H1 (cell line): ENCODE measurements around the gene EGFL6. TPM values are rescaled to one million over a fixed set of nuclear protein-coding genes. Genes with fewer than 3 reads are reported as not detected.

Experiments used
- CTCF ChIA-PET: fragments of 300-600 bp; sonication (Branson Sonifier 250); formaldehyde crosslinking; loops from one replicate; lab custom pipeline; 2021; ENCODE audit not compliant: partially characterized antibody; lab: Charles Lee
- POLR2A ChIA-PET: fragments of 300-600 bp; sonication (Branson Sonifier 250); formaldehyde crosslinking; loops from one replicate; lab custom pipeline; 2021; ENCODE audit warnings: inconsistent platforms; ENCODE audit not compliant: partially characterized antibody; lab: Charles Lee
- DNase-seq, 2 experiments: peaks; one replicate each; pipeline versions ENCODE4 v3.0.0 to v3.0.0-alpha.2; 2010 to 2022; ENCODE audit warnings: low spot score in 2 of 2, low read depth in 1 of 2, mixed read lengths in 1 of 2
- FAIRE-seq: peaks from 2 replicates; lab custom pipeline; 2011; peaks lifted over from hg19 to GRCh38; lab: Jason Lieb, UNC
- H2AFZ ChIP-seq: 2 replicates; pipeline ENCODE4 v1.8.1; 2012; ENCODE audit warnings: low read length, inconsistent platforms
- H2AK5ac ChIP-seq: 2 replicates; pipeline ENCODE4 v1.6.1; 2013; ENCODE audit warnings: low read depth, low read length
- H2BK120ac ChIP-seq: replicated peaks from 2 replicates; pipeline ENCODE3; 2013; ENCODE audit warnings: low read depth, low read length, inconsistent platforms
- H2BK12ac ChIP-seq: 2 replicates; pipeline ENCODE4 v1.6.1; 2013; ENCODE audit warnings: low read depth, low read length
- H2BK15ac ChIP-seq: 2 replicates; pipeline ENCODE4 v1.6.1; 2013; ENCODE audit warnings: low read length
- H2BK20ac ChIP-seq: 2 replicates; pipeline ENCODE4 v1.6.1; 2013; ENCODE audit warnings: low read length
- H2BK5ac ChIP-seq: 2 replicates; pipeline ENCODE4 v1.6.1; 2013; ENCODE audit warnings: low read depth, low read length
- H3K14ac ChIP-seq: 2 replicates; pipeline ENCODE4 v1.6.1; 2013; ENCODE audit warnings: inconsistent platforms; ENCODE audit not compliant: insufficient read length
- H3K18ac ChIP-seq: 2 replicates; pipeline ENCODE4 v1.6.1; 2013; ENCODE audit warnings: low read length; ENCODE audit errors: extremely low read depth
- H3K23ac ChIP-seq: 2 replicates; pipeline ENCODE4 v1.6.1; 2013; ENCODE audit warnings: inconsistent platforms; ENCODE audit not compliant: insufficient read length
- H3K23me2 ChIP-seq: 2 replicates; pipeline ENCODE4 v1.6.1; 2013; ENCODE audit warnings: low read depth, low read length
- H3K27ac ChIP-seq: 2 replicates; pipeline ENCODE4 v1.6.1; 2011; ENCODE audit warnings: low read depth, low read length, inconsistent platforms
- H3K27me3 ChIP-seq, 4 experiments: replicated peaks in 1 of 4; 1 replicate in 1 of 4; 2 replicates in 3 of 4; pipeline versions ENCODE4 v1.6.1 to v1.8.1; 2011 to 2013; ENCODE audit warnings: low read length in 3 of 4, mild to moderate bottlenecking in 3 of 4, inconsistent platforms in 2 of 4, mixed read lengths in 2 of 4, moderate library complexity in 1 of 4; ENCODE audit not compliant: control insufficient read depth in 3 of 4, insufficient read depth in 3 of 4; ENCODE audit errors: extremely low read depth in 1 of 4
- H3K36me3 ChIP-seq, 4 experiments: 2 replicates each; pipeline versions ENCODE4 v1.6.1 to v1.8.1; 2011 to 2013; ENCODE audit warnings: mild to moderate bottlenecking in 4 of 4, low read length in 3 of 4, moderate library complexity in 2 of 4, control low read depth in 1 of 4, inconsistent platforms in 1 of 4; ENCODE audit not compliant: insufficient read depth in 4 of 4, control insufficient read depth in 2 of 4
- H3K4ac ChIP-seq: replicated peaks from 2 replicates; pipeline ENCODE3; 2013; ENCODE audit warnings: low read length, low read depth, mixed read lengths, inconsistent platforms; ENCODE audit not compliant: insufficient read length
- H3K4me1 ChIP-seq, 4 experiments: replicated peaks in 1 of 4; 1 replicate in 1 of 4; 2 replicates in 3 of 4; pipeline versions ENCODE4 v1.6.1 to v1.8.1; 2011 to 2013; ENCODE audit warnings: low read length in 3 of 4, inconsistent platforms in 2 of 4, mixed read lengths in 1 of 4; ENCODE audit not compliant: insufficient read depth in 4 of 4, control insufficient read depth in 3 of 4
- H3K4me2 ChIP-seq, 2 experiments: 2 replicates each; pipeline versions ENCODE4 v1.6.1 to v1.8.1; 2011 to 2013; ENCODE audit warnings: low read depth in 2 of 2, low read length in 2 of 2, control low read depth in 1 of 2, inconsistent platforms in 1 of 2, mild to moderate bottlenecking in 1 of 2; ENCODE audit not compliant: insufficient read depth in 1 of 2
- H3K4me3 ChIP-seq, 4 experiments: fragments of 200-600, 300-600 bp in 1 of 4; sonication (generic), shearing (Covaris generic), sonication (Bioruptor Twin) in 1 of 4; 2 replicates each; pipeline versions ENCODE4 v1.5.1 to v1.8.1; 2011 to 2016; ENCODE audit warnings: low read length in 4 of 4, low read depth in 3 of 4, control low read depth in 2 of 4, inconsistent platforms in 2 of 4, mild to moderate bottlenecking in 2 of 4, mixed read lengths in 1 of 4, moderate library complexity in 1 of 4; ENCODE audit not compliant: insufficient read depth in 2 of 4; ENCODE audit errors: extremely low read depth in 1 of 4
- H3K56ac ChIP-seq: replicated peaks from 2 replicates; pipeline ENCODE3; 2013; ENCODE audit warnings: low read depth, mild to moderate bottlenecking, mixed read lengths, low read length, inconsistent platforms; ENCODE audit not compliant: insufficient read length
- H3K79me1 ChIP-seq: 2 replicates; pipeline ENCODE4 v1.6.1; 2013; ENCODE audit warnings: low read depth, low read length, control low read depth
- H3K79me2 ChIP-seq, 2 experiments: 2 replicates each; pipeline versions ENCODE4 v1.6.1 to v1.8.1; 2012 to 2013; ENCODE audit warnings: low read length in 2 of 2, mild to moderate bottlenecking in 2 of 2, inconsistent platforms in 1 of 2; ENCODE audit not compliant: insufficient read depth in 2 of 2, control insufficient read depth in 1 of 2
- H3K9ac ChIP-seq, 4 experiments: replicated peaks in 1 of 4; 1 replicate in 1 of 4; 2 replicates in 3 of 4; pipeline versions ENCODE4 v1.6.1 to v1.8.1; 2011 to 2013; ENCODE audit warnings: low read depth in 3 of 4, low read length in 3 of 4, control low read depth in 2 of 4, mild to moderate bottlenecking in 2 of 4, moderate library complexity in 2 of 4, inconsistent platforms in 1 of 4; ENCODE audit errors: extremely low read depth in 1 of 4
- H3K9me3 ChIP-seq, 2 experiments: 2 replicates each; pipeline versions ENCODE4 v1.6.1 to v1.8.1; 2012 to 2013; ENCODE audit warnings: mild to moderate bottlenecking in 2 of 2, moderate library complexity in 2 of 2, control low read depth in 1 of 2, inconsistent platforms in 1 of 2, low read depth in 1 of 2, low read length in 1 of 2, mixed read lengths in 1 of 2; ENCODE audit not compliant: insufficient read depth in 2 of 2
- H4K20me1 ChIP-seq, 2 experiments: replicated peaks in 1 of 2; 2 replicates each; pipeline versions ENCODE3 to v1.8.1; 2011 to 2013; ENCODE audit warnings: inconsistent platforms in 2 of 2, low read length in 2 of 2, mild to moderate bottlenecking in 1 of 2; ENCODE audit not compliant: insufficient read depth in 2 of 2, control insufficient read depth in 1 of 2
- H4K5ac ChIP-seq: 2 replicates; pipeline ENCODE4 v1.6.1; 2013; ENCODE audit warnings: low read length, low read depth, mixed read lengths, inconsistent platforms; ENCODE audit not compliant: insufficient read length
- H4K8ac ChIP-seq: 2 replicates; pipeline ENCODE4 v1.8.0; 2013; ENCODE audit warnings: mild to moderate bottlenecking, moderate library complexity, low read length, inconsistent platforms; ENCODE audit not compliant: insufficient read depth; ENCODE audit errors: extremely low read depth
- H4K91ac ChIP-seq: replicated peaks from 2 replicates; pipeline ENCODE3; 2013; ENCODE audit warnings: low read length, mixed read lengths, inconsistent platforms; ENCODE audit not compliant: insufficient read length
- BCL11A ChIP-seq, 2 experiments: IDR thresholded peaks; one replicate each; pipeline ENCODE4 v1.6.1; 2011; ENCODE audit warnings: low read depth in 2 of 2, low read length in 2 of 2, mild to moderate bottlenecking in 2 of 2
- CBX5 ChIP-seq: fragments of 300-800, 300-1000 bp; sonication (generic); IDR thresholded peaks from 2 replicates; pipeline ENCODE4 v1.7.1; 2016; ENCODE audit warnings: antibody characterized with exemption, low read length, low read depth
- CBX8 ChIP-seq: fragments of 300-800, 300-1000 bp; sonication (generic); IDR thresholded peaks from 2 replicates; pipeline ENCODE4 v1.7.1; 2016; ENCODE audit warnings: low read depth, low read length, borderline replicate concordance
- E2F6 ChIP-seq: IDR thresholded peaks from 2 replicates; pipeline ENCODE4 v1.6.1; 2012; ENCODE audit warnings: inconsistent platforms
- FOSL1 ChIP-seq: IDR thresholded peaks from 2 replicates; pipeline ENCODE4 v1.6.1; 2011; ENCODE audit warnings: mild to moderate bottlenecking, low read depth, low read length, moderate library complexity; ENCODE audit not compliant: insufficient read depth
- JUND ChIP-seq: IDR thresholded peaks from 2 replicates; pipeline ENCODE4 v1.6.1; 2011; ENCODE audit warnings: mild to moderate bottlenecking, improper control_type of control experiment, low read length
- KDM1A ChIP-seq: fragments of 200-600, 300-600 bp; sonication (generic); IDR thresholded peaks from 2 replicates; pipeline ENCODE4 v1.7.1; 2016; ENCODE audit warnings: mild to moderate bottlenecking, low read length, borderline replicate concordance
- NANOG ChIP-seq: IDR thresholded peaks from 2 replicates; pipeline ENCODE4 v1.6.1; 2011; ENCODE audit warnings: low read length, low read depth, mild to moderate bottlenecking, inconsistent platforms; ENCODE audit not compliant: insufficient read depth, poor library complexity, severe bottlenecking
- NRF1 ChIP-seq: IDR thresholded peaks from 2 replicates; pipeline ENCODE4 v1.6.1; 2011; ENCODE audit warnings: mild to moderate bottlenecking, low read depth, low read length, improper control_type of control experiment
- POLR2A ChIP-seq, 2 experiments: IDR thresholded peaks; 1 replicate in 1 of 2; 2 replicates in 1 of 2; pipeline ENCODE4 v1.6.1; 2011; ENCODE audit warnings: low read depth in 2 of 2, low read length in 2 of 2, mild to moderate bottlenecking in 2 of 2; ENCODE audit errors: control extremely low read depth in 1 of 2
- RAD21 ChIP-seq, 2 experiments: IDR thresholded peaks in 1 of 2; conservative IDR thresholded peaks in 1 of 2; 2 replicates each; pipeline ENCODE4 v1.6.1; 2011; ENCODE audit warnings: low read depth in 2 of 2, low read length in 2 of 2, improper control_type of control experiment in 1 of 2, inconsistent platforms in 1 of 2, mild to moderate bottlenecking in 1 of 2, moderate library complexity in 1 of 2
- RNF2 ChIP-seq: fragments of 200-900, 300-1000 bp; sonication (generic); IDR thresholded peaks from 2 replicates; pipeline ENCODE4 v1.7.1; 2016; ENCODE audit warnings: borderline replicate concordance, low read depth, mild to moderate bottlenecking, antibody characterized with exemption, low read length; ENCODE audit not compliant: poor library complexity, severe bottlenecking; ENCODE audit errors: missing control alignments
- SP1 ChIP-seq: IDR thresholded peaks from 2 replicates; pipeline ENCODE4 v1.6.1; 2011; ENCODE audit warnings: low read depth, low read length
- SP4 ChIP-seq: IDR thresholded peaks from 2 replicates; pipeline ENCODE4 v1.6.1; 2012; ENCODE audit warnings: low read length, inconsistent platforms
- WGBS, 2 experiments: shearing (Covaris generic) in 1 of 2; methylation state at CpG; one replicate each; pipeline versions ENCODE4 v1.1.6 to v1.1.7; 2013 to 2015; ENCODE audit warnings: low lambda C conversion rate in 2 of 2, mixed read lengths in 2 of 2, inconsistent platforms in 1 of 2, low coverage in 1 of 2, missing lambda C conversion rate in 1 of 2; ENCODE audit not compliant: insufficient replicate concordance in 2 of 2, insufficient coverage in 1 of 2, insufficient read length in 1 of 2; ENCODE audit errors: extremely low coverage in 1 of 2, missing lambda C conversion rate in 1 of 2; 5-methylcytosine and 5-hydroxymethylcytosine counted together
- polyA plus RNA-seq, 7 experiments: library from polyadenylated mRNA; depleted of rRNA in 3 of 7; stranded (reverse) in 5 of 7; unstranded in 2 of 7; fragments of >200 nt in 5 of 7; fragments of 200-250 nt in 2 of 7; gene quantifications; 1 replicate in 5 of 7; 2 replicates in 1 of 7; 4 replicates in 1 of 7; pipeline versions ENCODE4 v1.2.1 to v1.2.3, GENCODE V29; 2011 to 2013; ENCODE audit warnings: missing spikeins in 2 of 7, mixed read lengths in 2 of 7
- total RNA-seq: library from RNA; stranded (reverse); fragmentation: NEBNext Ultra II Directional; extraction: Animal tissue kit (Norgen Biotek cat#: 25700); gene quantifications from 2 replicates; pipeline ENCODE4 v1.2.1, GENCODE V29; 2021

Gene EGFL6
- total and polyA plus RNA-seq, 2 of the 8 experiments (the other 6 are each of a cell fraction or from before 2014, with no cell fraction given), result 0.93 to 1.1 TPM

- H3K4me2 ChIP-seq, result no peak overlapping the region
- H2BK15ac ChIP-seq, result no peak overlapping the region
- H4K8ac ChIP-seq, result no peak overlapping the region
- no peaks in the 10 kb centered on the region for H3K27me3 ChIP-seq
- H3K4me1 ChIP-seq, result no peaks in the 10 kb centered on the region
- no peaks in the 10 kb centered on the region for H3K36me3 ChIP-seq
- H3K79me2 ChIP-seq, result no peaks in the 10 kb centered on the region
- CTCF ChIA-PET, result no interaction called here
- no peak overlapping the region for H2AK5ac ChIP-seq
- H3K4ac ChIP-seq, result no peak overlapping the region
- FAIRE-seq (no peak), DNase-seq (no peak)
- H3K9me3 ChIP-seq, result no peaks in the 10 kb centered on the region
- H3K56ac ChIP-seq, result no peak overlapping the region
- no peak overlapping the region for H3K9ac ChIP-seq
- no peak overlapping the region for H3K27ac ChIP-seq
- no peak overlapping the region for H2AFZ ChIP-seq
- no peaks in the 10 kb centered on the region for H3K23me2 ChIP-seq
- POLR2A ChIA-PET, result no interaction called here
- no peaks in the 10 kb centered on the region for H4K20me1 ChIP-seq
- no peak overlapping the region for H3K4me3 ChIP-seq
- no peak overlapping the region for H2BK12ac ChIP-seq
- WGBS, 2 experiments, result 81% methylated on average over 2 of the region's 2 CpGs; no CpG with 5 or more reads in 1 of the 2 experiments
- H3K23ac ChIP-seq, result no peak overlapping the region
- no peak overlapping the region for H4K91ac ChIP-seq
- H2BK5ac ChIP-seq, result no peak overlapping the region
- H2BK20ac ChIP-seq, result no peak overlapping the region
- H3K18ac ChIP-seq, result no peak overlapping the region
- H2BK120ac ChIP-seq, result no peak overlapping the region
- H4K5ac ChIP-seq, result no peak overlapping the region
- H3K79me1 ChIP-seq, result no peaks in the 10 kb centered on the region
- H3K14ac ChIP-seq, result no peak overlapping the region
- no peak for TF ChIP-seq NANOG
- no peak for TF ChIP-seq POLR2A (IDR thresholded peaks at IDR 0.05; ENCODE audit: control extremely low read depth in 1 of 2, low read depth in 2 of 2, low read length in 2 of 2)
- no peak for TF ChIP-seq CBX8
- TF ChIP-seq NRF1, result no peak
- no peak for TF ChIP-seq SP4
- no peak for TF ChIP-seq KDM1A
- TF ChIP-seq RAD21 (IDR thresholded peaks at IDR 0.05 in 1 of 2, conservative IDR thresholded peaks at IDR 0.05 in 1 of 2; ENCODE audit: low read depth in 2 of 2, low read length in 2 of 2), result no peak
- TF ChIP-seq FOSL1, result no peak
- TF ChIP-seq BCL11A (IDR thresholded peaks at IDR 0.05; ENCODE audit: low read depth in 2 of 2, low read length in 2 of 2), result no peak
- no peak for TF ChIP-seq RNF2
- TF ChIP-seq SP1, result no peak
- TF ChIP-seq E2F6, result no peak
- TF ChIP-seq JUND, result no peak
- TF ChIP-seq CBX5, result no peak
Observed at GRCh38 chrX:13520351-13520750, 49.0 kb upstream of the EGFL6 start.
